ENCODE data around the gene CLIP2.

DNA sequence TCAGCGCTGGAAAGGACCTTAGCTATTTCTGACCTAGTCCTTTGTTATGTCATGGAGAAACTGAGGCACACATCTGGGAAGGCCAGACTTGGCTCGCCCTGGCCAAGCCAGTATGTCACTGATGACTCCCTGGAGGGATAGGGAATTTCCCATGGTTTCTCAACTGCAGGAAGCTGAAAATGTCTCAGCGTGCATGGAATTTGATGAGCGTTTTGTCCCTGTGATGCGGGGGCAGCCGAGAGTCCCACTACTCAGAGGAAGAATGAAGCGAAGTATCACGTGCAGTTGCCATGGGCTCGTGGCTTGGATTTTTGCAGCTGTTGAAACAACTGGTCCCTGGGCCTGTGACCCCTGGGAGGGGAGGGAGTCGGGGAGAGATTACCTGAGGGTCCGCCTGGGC is 44.8 kb downstream of the CLIP2 start:
- no peak for TF ChIP-seq TCF12 (IDR thresholded peaks at IDR 0.05)
- no peak for TF ChIP-seq POLR2AphosphoS5 (IDR thresholded peaks at IDR 0.05; ENCODE audit: low read depth, low read length)
- TF ChIP-seq MXI1 (IDR thresholded peaks at IDR 0.05; ENCODE audit: low read depth, low read length): no peak
- TF ChIP-seq GABPA (IDR thresholded peaks at IDR 0.05; ENCODE audit: low read depth): no peak
- TF ChIP-seq, protein P1, sequence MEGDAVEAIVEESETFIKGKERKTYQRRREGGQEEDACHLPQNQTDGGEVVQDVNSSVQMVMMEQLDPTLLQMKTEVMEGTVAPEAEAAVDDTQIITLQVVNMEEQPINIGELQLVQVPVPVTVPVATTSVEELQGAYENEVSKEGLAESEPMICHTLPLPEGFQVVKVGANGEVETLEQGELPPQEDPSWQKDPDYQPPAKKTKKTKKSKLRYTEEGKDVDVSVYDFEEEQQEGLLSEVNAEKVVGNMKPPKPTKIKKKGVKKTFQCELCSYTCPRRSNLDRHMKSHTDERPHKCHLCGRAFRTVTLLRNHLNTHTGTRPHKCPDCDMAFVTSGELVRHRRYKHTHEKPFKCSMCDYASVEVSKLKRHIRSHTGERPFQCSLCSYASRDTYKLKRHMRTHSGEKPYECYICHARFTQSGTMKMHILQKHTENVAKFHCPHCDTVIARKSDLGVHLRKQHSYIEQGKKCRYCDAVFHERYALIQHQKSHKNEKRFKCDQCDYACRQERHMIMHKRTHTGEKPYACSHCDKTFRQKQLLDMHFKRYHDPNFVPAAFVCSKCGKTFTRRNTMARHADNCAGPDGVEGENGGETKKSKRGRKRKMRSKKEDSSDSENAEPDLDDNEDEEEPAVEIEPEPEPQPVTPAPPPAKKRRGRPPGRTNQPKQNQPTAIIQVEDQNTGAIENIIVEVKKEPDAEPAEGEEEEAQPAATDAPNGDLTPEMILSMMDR (IDR thresholded peaks at IDR 0.05): no peak
- TF ChIP-seq EZH2phosphoT487 (IDR thresholded peaks at IDR 0.05; ENCODE audit: borderline replicate concordance, low read depth): no peak
- TF ChIP-seq TEAD4 (IDR thresholded peaks at IDR 0.05; ENCODE audit: borderline replicate concordance, insufficient read depth): no peak
- TF ChIP-seq EP300 (IDR thresholded peaks at IDR 0.05; ENCODE audit: borderline replicate concordance in 1 of 2, low read depth in 1 of 2, low read length in 1 of 2): no peak
- TF ChIP-seq JUND (IDR thresholded peaks at IDR 0.05): no peak
- TF ChIP-seq, protein P2, sequence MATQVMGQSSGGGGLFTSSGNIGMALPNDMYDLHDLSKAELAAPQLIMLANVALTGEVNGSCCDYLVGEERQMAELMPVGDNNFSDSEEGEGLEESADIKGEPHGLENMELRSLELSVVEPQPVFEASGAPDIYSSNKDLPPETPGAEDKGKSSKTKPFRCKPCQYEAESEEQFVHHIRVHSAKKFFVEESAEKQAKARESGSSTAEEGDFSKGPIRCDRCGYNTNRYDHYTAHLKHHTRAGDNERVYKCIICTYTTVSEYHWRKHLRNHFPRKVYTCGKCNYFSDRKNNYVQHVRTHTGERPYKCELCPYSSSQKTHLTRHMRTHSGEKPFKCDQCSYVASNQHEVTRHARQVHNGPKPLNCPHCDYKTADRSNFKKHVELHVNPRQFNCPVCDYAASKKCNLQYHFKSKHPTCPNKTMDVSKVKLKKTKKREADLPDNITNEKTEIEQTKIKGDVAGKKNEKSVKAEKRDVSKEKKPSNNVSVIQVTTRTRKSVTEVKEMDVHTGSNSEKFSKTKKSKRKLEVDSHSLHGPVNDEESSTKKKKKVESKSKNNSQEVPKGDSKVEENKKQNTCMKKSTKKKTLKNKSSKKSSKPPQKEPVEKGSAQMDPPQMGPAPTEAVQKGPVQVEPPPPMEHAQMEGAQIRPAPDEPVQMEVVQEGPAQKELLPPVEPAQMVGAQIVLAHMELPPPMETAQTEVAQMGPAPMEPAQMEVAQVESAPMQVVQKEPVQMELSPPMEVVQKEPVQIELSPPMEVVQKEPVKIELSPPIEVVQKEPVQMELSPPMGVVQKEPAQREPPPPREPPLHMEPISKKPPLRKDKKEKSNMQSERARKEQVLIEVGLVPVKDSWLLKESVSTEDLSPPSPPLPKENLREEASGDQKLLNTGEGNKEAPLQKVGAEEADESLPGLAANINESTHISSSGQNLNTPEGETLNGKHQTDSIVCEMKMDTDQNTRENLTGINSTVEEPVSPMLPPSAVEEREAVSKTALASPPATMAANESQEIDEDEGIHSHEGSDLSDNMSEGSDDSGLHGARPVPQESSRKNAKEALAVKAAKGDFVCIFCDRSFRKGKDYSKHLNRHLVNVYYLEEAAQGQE (IDR thresholded peaks at IDR 0.05; ENCODE audit: low read depth, low read length): no peak
- TF ChIP-seq, protein P3, sequence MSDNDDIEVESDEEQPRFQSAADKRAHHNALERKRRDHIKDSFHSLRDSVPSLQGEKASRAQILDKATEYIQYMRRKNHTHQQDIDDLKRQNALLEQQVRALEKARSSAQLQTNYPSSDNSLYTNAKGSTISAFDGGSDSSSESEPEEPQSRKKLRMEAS (IDR thresholded peaks at IDR 0.05; ENCODE audit: low read depth): no peak
- no peak for TF ChIP-seq GATA2 (CRISPR knock-in tag; IDR thresholded peaks at IDR 0.05)
- TF ChIP-seq, protein P4, sequence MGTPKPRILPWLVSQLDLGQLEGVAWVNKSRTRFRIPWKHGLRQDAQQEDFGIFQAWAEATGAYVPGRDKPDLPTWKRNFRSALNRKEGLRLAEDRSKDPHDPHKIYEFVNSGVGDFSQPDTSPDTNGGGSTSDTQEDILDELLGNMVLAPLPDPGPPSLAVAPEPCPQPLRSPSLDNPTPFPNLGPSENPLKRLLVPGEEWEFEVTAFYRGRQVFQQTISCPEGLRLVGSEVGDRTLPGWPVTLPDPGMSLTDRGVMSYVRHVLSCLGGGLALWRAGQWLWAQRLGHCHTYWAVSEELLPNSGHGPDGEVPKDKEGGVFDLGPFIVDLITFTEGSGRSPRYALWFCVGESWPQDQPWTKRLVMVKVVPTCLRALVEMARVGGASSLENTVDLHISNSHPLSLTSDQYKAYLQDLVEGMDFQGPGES (IDR thresholded peaks at IDR 0.05; ENCODE audit: low read depth, low read length): no peak
